COLO829 (cell line): ENCODE measurements around the gene CST9L.
"Not testable (repeated sequence)": the region's sequence is repeated elsewhere in the genome, so short reads cannot be mapped to it uniquely, and the experiment has no call there.

Source experiments
- DNase-seq: peaks from one replicate; pipeline ENCODE4 v3.0.0; 2012; ENCODE audit warnings: low spot score

The CST9L gene

DNA sequence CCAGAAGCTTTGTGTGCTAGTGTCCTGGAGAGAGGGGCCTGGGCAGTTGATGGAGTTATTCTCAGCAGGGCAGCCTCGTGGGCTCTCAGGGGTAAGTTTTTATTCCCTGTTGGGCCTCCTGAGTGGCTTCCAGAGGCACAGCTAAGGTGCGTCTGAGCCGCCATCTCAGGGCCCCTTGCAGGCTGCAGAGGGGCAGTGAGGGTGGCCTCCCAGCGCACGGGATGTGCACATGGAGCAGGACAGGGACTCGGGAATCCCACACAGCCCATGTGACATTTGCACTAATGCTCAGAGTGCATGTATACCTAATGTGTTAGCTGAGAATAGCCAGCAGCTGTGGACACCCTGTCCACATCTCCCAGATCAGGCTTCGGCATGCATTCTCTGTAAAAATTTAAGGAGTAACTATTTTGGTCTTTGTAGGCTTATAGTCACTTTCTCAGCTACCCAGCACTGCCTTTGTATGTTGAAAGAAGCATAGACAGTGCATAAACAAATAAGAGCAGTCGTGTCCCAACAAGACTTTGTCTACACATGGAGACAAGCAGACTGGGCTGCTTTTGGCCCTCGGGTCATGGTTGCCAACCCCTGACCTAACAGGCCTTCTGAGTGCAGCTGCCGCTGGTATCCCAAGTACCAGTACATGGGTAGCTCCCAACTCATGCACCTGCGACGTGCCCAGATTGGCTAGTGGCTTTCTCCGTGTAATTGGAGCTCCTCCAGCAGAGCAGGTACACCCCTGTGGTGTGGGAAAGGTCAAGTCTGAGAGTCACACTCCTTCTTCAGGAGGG lies 18.6 kb upstream of the CST9L start:
- DNase-seq = no peak

- DNase-seq = no peak
Observed at GRCh38 chr20:23585808-23586734, 17.8 kb upstream of the CST9L start.

- no peak for DNase-seq
Observed at GRCh38 chr20:23585449-23585807, 17.1 kb upstream of the CST9L start.

- DNase-seq = no peak
Observed at GRCh38 chr20:23584434-23585199, 16.3 kb upstream of the CST9L start.

DNA sequence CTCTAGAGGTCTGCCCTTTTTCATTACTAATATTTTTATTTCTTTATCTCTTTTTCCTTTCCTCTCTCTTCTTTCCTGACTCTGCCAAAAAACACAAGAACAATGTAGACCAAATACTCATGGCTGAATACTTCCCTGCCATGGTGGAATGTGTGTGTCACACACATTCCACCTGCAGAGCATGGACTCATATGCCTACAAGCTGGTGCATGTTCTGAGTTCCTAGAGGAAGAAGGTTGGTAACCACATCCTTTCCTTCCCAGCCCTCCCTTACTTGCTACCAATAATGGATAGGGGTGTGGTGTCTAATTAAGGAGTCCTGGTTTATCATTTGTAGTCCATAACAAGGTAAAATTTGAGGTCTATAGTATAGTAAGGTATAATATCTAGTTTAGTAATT lies 15.2 kb upstream of the CST9L start:
- DNase-seq = no peak

GRCh38 chr20:23582293-23582692 lies 14.0 kb upstream of the CST9L start:
- DNase-seq = no peak

- not testable (repeated sequence) for DNase-seq
Observed at GRCh38 chr20:23581833-23582232, 13.5 kb upstream of the CST9L start.

DNA sequence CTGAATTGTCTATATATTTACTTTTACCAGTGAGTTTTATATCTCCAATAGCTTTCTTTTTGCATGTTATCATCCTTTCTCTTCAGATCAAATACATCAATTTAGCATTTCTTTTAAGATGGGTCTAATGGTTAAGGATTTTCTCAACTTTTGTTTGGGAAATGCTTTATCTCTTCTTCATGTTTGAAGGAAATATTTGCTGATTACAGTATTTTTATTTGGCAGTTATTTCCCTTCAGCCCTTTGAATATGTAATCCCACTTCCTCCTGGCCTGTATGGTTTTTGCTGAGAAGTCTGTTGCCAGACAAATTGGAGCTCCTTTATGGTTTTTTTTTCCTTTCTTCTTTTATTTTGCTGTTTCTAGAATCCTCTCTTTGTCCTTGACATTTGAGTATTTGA lies 6.7 kb upstream of the CST9L start:
- no peak for DNase-seq

- no peak for DNase-seq
Observed at GRCh38 chr20:23570178-23570760, 2.0 kb upstream of the CST9L start.

- no peak for DNase-seq
Observed at GRCh38 chr20:23569570-23569969, 1.3 kb upstream of the CST9L start.

DNA sequence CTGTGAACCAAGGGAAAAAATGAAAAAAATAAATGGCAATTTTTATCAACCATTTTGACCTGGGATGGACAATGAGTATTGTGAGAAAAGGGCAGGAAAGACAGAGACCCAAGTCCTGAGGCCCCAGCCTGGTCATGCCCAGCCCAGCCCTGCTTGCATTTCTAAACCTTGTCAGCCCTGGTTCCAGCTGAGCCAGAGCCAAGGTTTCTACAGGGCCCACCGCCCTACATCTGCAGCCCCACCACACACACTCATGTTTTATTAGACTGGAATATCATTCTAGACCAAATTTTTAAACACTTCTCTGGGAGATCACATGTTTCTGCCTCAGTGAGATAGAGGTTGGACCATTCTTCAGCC lies 667 bp upstream of the CST9L start:
- DNase-seq = no peak

DNA sequence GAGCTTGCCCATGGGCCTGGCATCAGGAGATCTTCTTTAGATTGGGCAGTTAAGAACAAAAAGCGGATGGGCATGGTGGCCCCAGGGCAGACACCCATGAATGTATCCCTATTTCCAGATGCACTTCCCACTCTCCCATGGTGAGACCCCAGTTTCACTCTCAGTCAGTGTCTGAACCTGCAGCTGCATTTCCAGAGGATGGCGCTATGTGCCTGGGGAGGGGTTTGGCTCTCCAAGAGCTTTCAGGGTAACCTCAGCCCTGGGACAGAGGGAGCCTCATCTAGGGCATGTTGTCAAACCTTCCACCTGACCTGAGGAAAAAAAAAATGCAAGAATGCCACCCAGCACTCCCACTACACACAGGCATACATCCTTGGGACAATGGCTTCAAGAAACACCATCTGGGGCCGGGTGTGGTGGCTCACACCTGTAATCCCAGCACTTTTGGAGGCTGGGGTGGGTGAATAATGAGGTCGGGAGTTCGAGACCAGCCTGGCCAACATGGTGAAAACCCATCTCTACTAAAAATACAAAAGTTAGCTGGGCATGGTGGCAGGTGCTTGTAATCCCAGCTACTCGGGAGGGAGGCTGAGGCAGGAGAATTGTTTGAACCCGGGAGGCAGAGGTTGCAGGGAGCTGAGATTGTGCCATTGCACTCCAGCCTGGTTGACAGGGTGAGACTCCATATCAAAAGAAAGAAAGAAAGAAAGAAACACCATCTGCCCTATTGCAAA lies 1.9 kb downstream of the CST9L start:
- DNase-seq = no peak

- no peak for DNase-seq
Observed at GRCh38 chr20:23565503-23566045, 2.7 kb downstream of the CST9L start.

GRCh38 chr20:23564927-23565326 lies 3.4 kb downstream of the CST9L start:
- no peak for DNase-seq

GRCh38 chr20:23562721-23563342 lies 5.5 kb downstream of the CST9L start:
- no peak for DNase-seq

DNA sequence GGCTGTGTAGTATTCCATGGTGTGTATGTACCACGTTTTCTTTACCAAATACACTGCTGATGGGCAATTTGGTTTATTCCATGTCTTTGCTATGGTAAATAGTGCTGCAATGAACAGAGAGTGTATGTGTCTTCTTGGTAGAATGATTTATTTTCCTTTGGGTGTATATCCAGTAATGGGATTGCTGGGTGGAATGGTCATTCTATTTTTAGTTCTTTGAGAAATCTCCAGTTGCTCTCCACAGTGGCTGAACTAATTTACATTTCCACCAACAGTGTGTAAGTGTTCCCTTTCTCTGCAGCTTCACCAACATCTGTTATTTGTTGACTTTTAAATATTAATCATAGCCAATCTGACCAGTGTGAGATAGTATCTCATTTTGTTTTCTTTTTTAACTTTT lies 13.9 kb downstream of the CST9L start:
- no peak for DNase-seq

DNA sequence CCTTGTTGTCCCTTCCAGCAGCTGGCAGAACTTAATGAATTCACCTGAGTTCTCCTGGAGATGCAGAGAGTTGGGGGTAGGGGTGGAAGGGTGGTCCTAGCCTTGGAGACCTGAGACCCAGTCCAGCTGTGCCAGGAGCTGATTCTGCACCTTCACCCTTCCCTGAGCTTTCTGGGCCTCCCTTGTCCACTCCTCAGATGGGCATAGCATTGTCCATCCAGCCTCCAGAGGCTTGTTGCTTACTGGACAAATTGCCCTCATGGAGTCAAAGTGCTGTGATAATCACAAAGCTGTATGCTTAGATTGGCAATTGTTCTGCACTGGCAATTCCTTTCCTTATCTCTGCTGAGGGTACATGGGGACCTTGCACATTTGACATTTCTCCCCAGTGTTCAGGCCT lies 16.5 kb downstream of the CST9L start:
- no peak for DNase-seq

- no peak for DNase-seq
Observed at GRCh38 chr20:23551383-23551782, 16.9 kb downstream of the CST9L start.

DNA sequence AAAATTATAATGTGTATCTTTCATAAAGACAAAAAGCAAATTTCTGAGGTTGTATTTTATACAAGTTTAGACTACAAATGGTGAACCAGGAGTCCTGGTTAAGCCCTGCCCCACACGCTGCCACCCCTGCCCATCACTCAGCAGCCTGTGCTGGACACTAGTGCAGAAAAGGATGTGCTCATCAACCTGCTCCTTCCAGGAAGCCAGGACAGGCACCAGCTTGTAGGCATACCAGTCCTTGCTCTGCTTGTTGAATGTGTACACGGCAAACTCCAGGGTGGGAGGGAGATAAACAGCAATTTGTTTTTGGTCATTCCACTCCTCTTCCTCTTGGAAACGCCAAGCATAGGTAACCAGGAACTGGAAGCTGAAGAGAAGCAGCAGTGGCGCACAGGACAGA lies 18.1 kb downstream of the CST9L start:
- no peak for DNase-seq

- DNase-seq = no peak
Observed at GRCh38 chr20:23548408-23548807, 19.9 kb downstream of the CST9L start.

- no peak for DNase-seq
Observed at GRCh38 chr20:23547613-23548012, 20.7 kb downstream of the CST9L start.
